T follicular helper cell (primary cell): ENCODE results near the gene PCAT7.

Experiments
- DNase-seq: peaks from one replicate; pipeline ENCODE4 v3.0.0-alpha.2; 2020; ENCODE audit warnings: low read depth

PCAT7 gene

GRCh38 chr9:94603259-94604160 is 48.6 kb downstream of the PCAT7 start:
- DNase-seq = peak; percentile 51

GRCh38 chr9:94606646-94607422 is 52.0 kb downstream of the PCAT7 start:
- no peak for DNase-seq

- DNase-seq = no peak
These were observed 52.5 kb downstream of the PCAT7 start for GRCh38 chr9:94607423-94607691.

GRCh38 chr9:94610181-94610606 is 55.3 kb downstream of the PCAT7 start:
- no peak for DNase-seq

- DNase-seq = no peak
These were observed 56.8 kb downstream of the PCAT7 start for GRCh38 chr9:94611638-94612068.

- no peak for DNase-seq
These were observed 57.2 kb downstream of the PCAT7 start for GRCh38 chr9:94612071-94612470.

GRCh38 chr9:94613003-94613402 is 58.1 kb downstream of the PCAT7 start:
- no peak for DNase-seq

- DNase-seq = no peak
These were observed 64.1 kb downstream of the PCAT7 start for GRCh38 chr9:94619026-94619425.
